Uterus (tissue), 2 donors: ENCODE results near the gene POC1B.

Experiments
- CTCF ChIP-seq, 4 experiments: fragments of 200-600 bp in 2 of 4; fragments of 450-650 bp in 2 of 4; sonication (generic) in 2 of 4; IDR thresholded peaks; one replicate each; pipeline ENCODE4 v1.5.1; 2016 to 2019; ENCODE audit warnings: antibody characterized with exemption in 4 of 4, mild to moderate bottlenecking in 2 of 4, moderate library complexity in 1 of 4
- POLR2A ChIP-seq, 2 donors: fragments of 450-650 bp; IDR thresholded peaks; one replicate each; pipeline ENCODE4 v1.6.1; 2016; ENCODE audit warnings: antibody characterized with exemption in 2 of 2, mild to moderate bottlenecking in 1 of 2, moderate library complexity in 1 of 2

GRCh38 chr12:89436062-89436461 is 89.8 kb downstream of the POC1B start:
- TF ChIP-seq CTCF (IDR thresholded peaks at IDR 0.05) (no peak), POLR2A (IDR thresholded peaks at IDR 0.05) (no peak)
